IMR-90 (cell line): ENCODE results near the gene CTNND2. TPM values are rescaled to one million over a fixed set of nuclear protein-coding genes. Genes with fewer than 3 reads are reported as not detected.

Experiments
- ATAC-seq: fragments of 200-7000 bp; cut with Tn5 transposase; 2 replicates; pipeline ENCODE4 v1.9.1; 2020; ENCODE audit warnings: low read depth, mild to moderate bottlenecking, moderate library complexity
- BruUV-seq: library from RNA; stranded (reverse); fragments of 400-500 nt; replicated peaks from 2 replicates; lab custom pipeline; 2021; lab: Mats Ljungman, UMichigan
- CTCF ChIA-PET: fragments of 300-600 bp; formaldehyde crosslinking; extraction: SDS; loops from one replicate; lab custom pipeline; 2021; ENCODE audit warnings: antibody characterized with exemption; lab: Yijun Ruan, JAX
- POLR2A ChIA-PET: fragments of 300-600 bp; sonication (Branson Sonifier 250); formaldehyde crosslinking; loops from one replicate; lab custom pipeline; 2022; ENCODE audit warnings: antibody characterized with exemption; ENCODE audit not compliant: unreplicated experiment; lab: Charles Lee
- DNase-seq: peaks from one replicate; pipeline ENCODE4 v3.0.0; 2013
- H2AFZ ChIP-seq: replicated peaks from 2 replicates; pipeline ENCODE3; 2013; ENCODE audit warnings: low read length, mild to moderate bottlenecking; ENCODE audit not compliant: poor library complexity
- H2AK5ac ChIP-seq: 2 replicates; pipeline ENCODE4 v1.6.1; 2013; ENCODE audit warnings: low read depth, low read length, inconsistent platforms
- H2AK9ac ChIP-seq: replicated peaks from 2 replicates; pipeline ENCODE3; 2013; ENCODE audit warnings: mild to moderate bottlenecking, low read depth, low read length, moderate library complexity; ENCODE audit not compliant: poor library complexity
- H2BK120ac ChIP-seq: 2 replicates; pipeline ENCODE4 v1.6.1; 2013; ENCODE audit warnings: low read depth, low read length, inconsistent platforms
- H2BK15ac ChIP-seq: 3 replicates; pipeline ENCODE4 v1.6.1; 2013; ENCODE audit warnings: low read depth, low read length, inconsistent platforms
- H2BK20ac ChIP-seq: 2 replicates; pipeline ENCODE4 v1.6.1; 2013; ENCODE audit warnings: low read depth, mild to moderate bottlenecking, inconsistent platforms, low read length, moderate library complexity
- H2BK5ac ChIP-seq: 2 replicates; pipeline ENCODE4 v1.6.1; 2013; ENCODE audit warnings: mild to moderate bottlenecking, low read depth, low read length, inconsistent platforms; ENCODE audit not compliant: poor library complexity, severe bottlenecking
- H3K14ac ChIP-seq: replicated peaks from 2 replicates; pipeline ENCODE4 v1.6.1; 2013; ENCODE audit warnings: low read depth, low read length, inconsistent platforms
- H3K18ac ChIP-seq: 2 replicates; pipeline ENCODE4 v1.6.1; 2013; ENCODE audit warnings: low read depth, low read length, control low read depth
- H3K23ac ChIP-seq: 2 replicates; pipeline ENCODE4 v1.6.1; 2013; ENCODE audit warnings: low read depth, low read length, inconsistent platforms
- H3K27ac ChIP-seq: 2 replicates; pipeline ENCODE4 v1.5.1; 2013; ENCODE audit warnings: mild to moderate bottlenecking, control low read depth, low read length; ENCODE audit not compliant: insufficient read depth
- H3K27me3 ChIP-seq: 2 replicates; pipeline ENCODE4 v1.6.1; 2013; ENCODE audit warnings: low read length; ENCODE audit not compliant: control insufficient read depth, insufficient read depth
- H3K36me3 ChIP-seq: 2 replicates; pipeline ENCODE4 v1.6.1; 2013; ENCODE audit warnings: low read length, mixed read lengths; ENCODE audit not compliant: control insufficient read depth, insufficient read depth
- H3K4ac ChIP-seq: 2 replicates; pipeline ENCODE4 v1.6.1; 2013; ENCODE audit warnings: low read depth, low read length, inconsistent platforms
- H3K4me1 ChIP-seq: 2 replicates; pipeline ENCODE4 v1.6.1; 2013; ENCODE audit warnings: low read length, mixed read lengths; ENCODE audit not compliant: control insufficient read depth, insufficient read depth
- H3K4me2 ChIP-seq: 2 replicates; pipeline ENCODE4 v1.6.1; 2013; ENCODE audit warnings: low read depth, mild to moderate bottlenecking, control low read depth, low read length, moderate library complexity
- H3K4me3 ChIP-seq: 2 replicates; pipeline ENCODE4 v1.5.1; 2013; ENCODE audit warnings: low read depth, mild to moderate bottlenecking, control low read depth, low read length, moderate library complexity; ENCODE audit not compliant: insufficient read depth
- H3K56ac ChIP-seq: 2 replicates; pipeline ENCODE4 v1.6.1; 2013; ENCODE audit warnings: low read length, inconsistent platforms; ENCODE audit not compliant: insufficient read depth; ENCODE audit errors: extremely low read depth
- H3K79me1 ChIP-seq, 2 experiments: 2 replicates each; pipeline ENCODE4 v1.6.1; 2013; ENCODE audit warnings: low read length in 2 of 2, inconsistent platforms in 1 of 2, low read depth in 1 of 2
- H3K9ac ChIP-seq: 2 replicates; pipeline ENCODE4 v1.6.1; 2013; ENCODE audit warnings: low read depth, low read length, control low read depth
- H3K9me1 ChIP-seq: 2 replicates; pipeline ENCODE4 v1.6.1; 2013; ENCODE audit warnings: low read length, inconsistent platforms; ENCODE audit not compliant: insufficient read depth
- H3K9me3 ChIP-seq: 2 replicates; pipeline ENCODE4 v1.6.1; 2013; ENCODE audit warnings: low read length; ENCODE audit not compliant: control insufficient read depth, insufficient read depth
- H4K20me1 ChIP-seq: 2 replicates; pipeline ENCODE4 v1.6.1; 2013; ENCODE audit warnings: low read length, inconsistent platforms; ENCODE audit not compliant: insufficient read depth
- H4K5ac ChIP-seq: 2 replicates; pipeline ENCODE4 v1.6.1; 2013; ENCODE audit warnings: mild to moderate bottlenecking, low read depth, low read length, control low read depth
- H4K8ac ChIP-seq, 2 experiments: 2 replicates each; pipeline ENCODE4 v1.6.1; 2013; ENCODE audit warnings: low read depth in 2 of 2, low read length in 2 of 2, control low read depth in 1 of 2, inconsistent platforms in 1 of 2
- H4K91ac ChIP-seq: 2 replicates; pipeline ENCODE4 v1.6.1; 2013; ENCODE audit warnings: low read depth, low read length, inconsistent platforms; ENCODE audit not compliant: insufficient read depth
- CHD1 ChIP-seq: IDR thresholded peaks from 2 replicates; pipeline ENCODE4 v1.6.1; 2012; ENCODE audit warnings: low read depth, low read length, improper control_type of control experiment
- FOS ChIP-seq: fragments of 150-350 bp; IDR thresholded peaks from 2 replicates; pipeline ENCODE4 v1.6.1; 2016; ENCODE audit warnings: low read depth, low read length
- MAFK ChIP-seq: IDR thresholded peaks from 2 replicates; pipeline ENCODE4 v1.6.1; 2012; ENCODE audit warnings: low read depth, low read length, improper control_type of control experiment
- MAZ ChIP-seq: IDR thresholded peaks from 2 replicates; pipeline ENCODE4 v1.6.1; 2012; ENCODE audit warnings: low read depth, mild to moderate bottlenecking, low read length, improper control_type of control experiment, moderate library complexity, borderline replicate concordance
- MXI1 ChIP-seq: IDR thresholded peaks from 2 replicates; pipeline ENCODE4 v1.6.1; 2012; ENCODE audit warnings: low read depth, mild to moderate bottlenecking, low read length, moderate library complexity, borderline replicate concordance
- RAD21 ChIP-seq: IDR thresholded peaks from 2 replicates; pipeline ENCODE4 v1.6.1; 2012; ENCODE audit warnings: low read length, improper control_type of control experiment
- RCOR1 ChIP-seq: IDR thresholded peaks from 2 replicates; pipeline ENCODE4 v1.6.1; 2012; ENCODE audit warnings: mild to moderate bottlenecking, low read length, improper control_type of control experiment; ENCODE audit not compliant: insufficient replicate concordance
- RFX5 ChIP-seq: IDR thresholded peaks from 2 replicates; pipeline ENCODE4 v1.8.0; 2012; ENCODE audit warnings: low read depth, mild to moderate bottlenecking, low read length, moderate library complexity
- SMC3 ChIP-seq: fragments of 150-350 bp; IDR thresholded peaks from 2 replicates; pipeline ENCODE4 v1.6.1; 2016; ENCODE audit warnings: low read depth, mild to moderate bottlenecking, antibody characterized with exemption, low read length, moderate library complexity
- WGBS, 2 experiments: methylation state at CpG; one replicate each; pipeline versions ENCODE4 v1.1.5 to v1.1.7; 2013; ENCODE audit warnings: missing lambda C conversion rate in 2 of 2; ENCODE audit not compliant: insufficient read length in 1 of 2; ENCODE audit errors: extremely low coverage in 2 of 2; 5-methylcytosine and 5-hydroxymethylcytosine counted together
- dilution Hi-C: fragments of 300-500 bp; cut with HindIII; formaldehyde crosslinking; loops from one replicate; pipeline ENCODE4 v1.14.3; 2018; ENCODE audit warnings: low sequenced_read_pairs; ENCODE audit not compliant: unreplicated experiment
- in situ Hi-C: fragments of 300-500 bp; cut with MboI; formaldehyde crosslinking; loops from 3 replicates; pipeline ENCODE4 v1.14.3; 2019; ENCODE audit warnings: low sequenced_read_pairs, inconsistent platforms, mixed read lengths
- intact Hi-C: fragments of 100-400 bp; cut with micrococcal nuclease; formaldehyde crosslinking; loops from 2 replicates; pipeline ENCODE4 v1.10.0; 2022
- polyA plus RNA-seq, 3 experiments: library from polyadenylated mRNA; depleted of rRNA; stranded (reverse); fragments of >200 nt; gene quantifications; 2 replicates each; pipeline ENCODE4 v1.2.3, GENCODE V29; 2012; ENCODE audit warnings: low replicate concordance in 1 of 3
- total RNA-seq: library from RNA; depleted of rRNA; stranded (reverse); fragments of >200 nt; gene quantifications from 2 replicates; pipeline ENCODE4 v1.2.3, GENCODE V29; 2012
- TF ChIP-seq, protein P1 (sequence below): fragments of 150-350 bp; IDR thresholded peaks from 2 replicates; pipeline ENCODE4 v1.6.1; 2016; ENCODE audit warnings: low read depth, mild to moderate bottlenecking, low read length, moderate library complexity, borderline replicate concordance

Gene CTNND2
- total and polyA plus RNA-seq, 2 of the 4 experiments (the other 2 are of a cell fraction), result not detected

DNA sequence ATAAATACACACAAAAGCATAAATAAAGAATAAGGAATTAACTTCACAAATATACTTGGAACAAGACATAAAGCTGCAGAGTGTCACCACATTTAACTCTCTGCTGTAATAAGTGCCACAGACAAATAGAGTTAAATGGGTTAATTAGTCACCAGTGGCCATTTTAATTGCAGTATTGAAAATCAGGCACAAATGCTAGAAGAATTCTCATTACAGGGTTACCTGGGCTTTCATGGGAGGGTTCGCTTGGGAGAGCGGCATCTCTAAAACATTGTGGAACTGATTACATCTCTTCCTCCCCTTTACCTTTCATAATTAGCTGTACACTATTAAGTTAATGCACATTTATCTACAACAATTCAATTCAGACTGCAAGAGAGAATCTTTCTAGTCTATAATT, 637.9 kb downstream of the CTNND2 start:
- Histone ChIP-seq H3K56ac (no peak overlapping the region), H4K91ac (no peak overlapping the region), H2AK5ac (no peak overlapping the region), H3K23ac (no peak overlapping the region), H3K27me3 (no peaks in the 10 kb centered on the region), H4K5ac (no peak overlapping the region), H3K4me3 (no peak overlapping the region), H2BK15ac (no peak overlapping the region), H2AK9ac (no peak overlapping the region), H2BK120ac (no peak overlapping the region), H2BK20ac (no peak overlapping the region), H2BK5ac (no peak overlapping the region), H3K9me3 (no peaks in the 10 kb centered on the region), H3K9ac (no peak overlapping the region), H2AFZ (no peak overlapping the region), H3K9me1 (no peaks in the 10 kb centered on the region), H3K79me1 (no peaks in the 10 kb centered on the region), H3K4me2 (no peak overlapping the region), H4K20me1 (no peaks in the 10 kb centered on the region), H4K8ac (no peak overlapping the region), H3K14ac (no peak overlapping the region), H3K36me3 (no peaks in the 10 kb centered on the region), H3K27ac (no peak overlapping the region), H3K4me1 (no peaks in the 10 kb centered on the region), H3K4ac (no peak overlapping the region), H3K18ac (no peak overlapping the region)
- intact Hi-C loops (loop anchor here (5.0 kb wide), 2 partner anchors 756 to 1049 kb away; no protein-coding TSS in a partner anchor), in situ Hi-C loops (no loop called here), dilution Hi-C loops (no loop called here)
- no CpG with 5 or more reads among the region's 2 CpGs for WGBS, 2 experiments
- CTCF ChIA-PET, result interaction anchor here (0.8 kb wide), 1 partner anchor 16 kb away, joined by 4 read pairs; no protein-coding TSS in a partner anchor
- no TSS peak for BruUV-seq
- no peak for TF ChIP-seq RFX5
- no peak for TF ChIP-seq MAZ
- TF ChIP-seq MXI1, result no peak
- no peak for TF ChIP-seq SMC3
- no peak for TF ChIP-seq RAD21
- TF ChIP-seq, protein P1, sequence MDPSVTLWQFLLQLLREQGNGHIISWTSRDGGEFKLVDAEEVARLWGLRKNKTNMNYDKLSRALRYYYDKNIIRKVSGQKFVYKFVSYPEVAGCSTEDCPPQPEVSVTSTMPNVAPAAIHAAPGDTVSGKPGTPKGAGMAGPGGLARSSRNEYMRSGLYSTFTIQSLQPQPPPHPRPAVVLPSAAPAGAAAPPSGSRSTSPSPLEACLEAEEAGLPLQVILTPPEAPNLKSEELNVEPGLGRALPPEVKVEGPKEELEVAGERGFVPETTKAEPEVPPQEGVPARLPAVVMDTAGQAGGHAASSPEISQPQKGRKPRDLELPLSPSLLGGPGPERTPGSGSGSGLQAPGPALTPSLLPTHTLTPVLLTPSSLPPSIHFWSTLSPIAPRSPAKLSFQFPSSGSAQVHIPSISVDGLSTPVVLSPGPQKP, result no peak
- no peak for TF ChIP-seq CHD1
- no peak for TF ChIP-seq RCOR1
- no peak for TF ChIP-seq MAFK
- no peak for TF ChIP-seq FOS
- POLR2A ChIA-PET, result no interaction called here
- no peak for DNase-seq
- no peak for ATAC-seq
